Endothelial cell of umbilical vein (primary cell): ENCODE measurements around the gene COBLL1.

ENCODE experiments used
- CTCF ChIP-seq, 2 donors: IDR thresholded peaks; 1 replicate in 1 of 2; 2 replicates in 1 of 2; pipeline ENCODE4 v1.5.1; 2011; ENCODE audit warnings: low read length in 2 of 2, mild to moderate bottlenecking in 2 of 2, moderate library complexity in 2 of 2, control low read depth in 1 of 2, inconsistent platforms in 1 of 2, low read depth in 1 of 2; ENCODE audit not compliant: insufficient read depth in 1 of 2; ENCODE audit errors: extremely low read depth in 1 of 2
- EZH2 ChIP-seq: IDR thresholded peaks from 2 replicates; pipeline ENCODE4 v1.6.1; 2012; ENCODE audit warnings: borderline replicate concordance, low read depth, mild to moderate bottlenecking, moderate library complexity, low read length, inconsistent platforms; ENCODE audit not compliant: severe bottlenecking
- FOS ChIP-seq: IDR thresholded peaks from 2 replicates; pipeline ENCODE4 v1.6.1; 2011; ENCODE audit warnings: mild to moderate bottlenecking, low read length, moderate library complexity, borderline replicate concordance; ENCODE audit not compliant: insufficient read depth
- GATA2 ChIP-seq: IDR thresholded peaks from 2 replicates; pipeline ENCODE4 v1.7.0; 2011; ENCODE audit warnings: low read depth, mild to moderate bottlenecking, moderate library complexity, mixed read lengths, low read length; ENCODE audit not compliant: insufficient read length, insufficient read depth
- POLR2A ChIP-seq: IDR thresholded peaks from 2 replicates; pipeline ENCODE4 v1.6.1; 2012; ENCODE audit warnings: low read depth, mild to moderate bottlenecking, control low read depth, low read length

GRCh38 chr2:164773091-164773490, 68.5 kb downstream of the COBLL1 start:
- TF ChIP-seq CTCF (IDR thresholded peaks at IDR 0.05; ENCODE audit: extremely low read depth in 1 of 2, insufficient read depth in 1 of 2, low read depth in 1 of 2, low read length in 2 of 2) = no peak
- no peak for TF ChIP-seq FOS
- no peak for TF ChIP-seq GATA2
- TF ChIP-seq POLR2A = no peak
- TF ChIP-seq EZH2 = no peak
